Hippocampal formation (tissue), 2 donors: ENCODE data around the gene ZFPM1.
A peak's percentile ranks its signal among the peaks of the same experiment; 100 is the strongest.

Experiments
- DNase-seq, 2 donors: peaks; one replicate each; lab custom pipeline; 2025; lab: John Stamatoyannopoulos, UW

The ZFPM1 gene

GRCh38 chr16:88417684-88418476, 35.2 kb upstream of the ZFPM1 start:
- no peak for DNase-seq

GRCh38 chr16:88418869-88419268, 34.2 kb upstream of the ZFPM1 start:
- no peak for DNase-seq

DNA sequence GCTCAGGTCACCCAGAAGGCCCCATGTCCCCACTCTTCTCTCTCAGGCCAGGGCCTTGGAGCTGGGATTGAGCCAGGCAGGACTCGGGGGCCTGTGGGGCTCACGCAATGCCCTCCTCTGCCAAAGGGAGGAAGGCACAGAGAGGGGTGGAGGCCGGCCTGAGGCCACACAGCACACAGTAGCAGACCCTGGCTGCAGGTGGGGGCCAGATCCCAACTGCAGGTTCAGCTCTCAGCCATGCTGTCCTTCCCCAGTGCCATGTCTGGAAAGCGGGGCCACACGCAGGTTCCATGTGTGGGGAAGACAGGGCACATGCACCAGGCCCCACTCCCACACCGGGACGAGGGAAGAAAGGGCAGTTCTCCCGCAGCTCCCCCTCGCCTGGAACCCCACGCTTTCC, 33.3 kb upstream of the ZFPM1 start:
- DNase-seq, result no peak

DNA sequence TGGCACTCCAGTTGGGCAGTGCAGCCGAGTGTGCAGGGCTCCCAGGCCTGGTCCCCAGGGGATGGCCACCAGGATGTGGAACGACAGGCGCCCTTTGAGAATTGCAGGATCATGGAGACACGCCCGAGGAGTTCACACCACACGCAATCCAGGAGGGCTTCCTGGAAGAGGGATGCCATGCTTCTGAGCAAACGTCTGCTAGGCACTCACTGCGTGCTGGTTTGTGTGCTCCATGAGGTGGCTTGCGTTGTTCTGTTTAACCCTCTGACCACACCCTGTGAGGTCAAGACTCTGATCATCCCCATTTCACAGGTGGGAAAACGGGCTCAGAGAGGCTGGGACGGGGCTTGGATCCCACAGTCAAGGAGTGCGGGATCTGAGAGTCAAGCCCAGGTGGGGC, 32.6 kb upstream of the ZFPM1 start:
- no peak for DNase-seq

DNA sequence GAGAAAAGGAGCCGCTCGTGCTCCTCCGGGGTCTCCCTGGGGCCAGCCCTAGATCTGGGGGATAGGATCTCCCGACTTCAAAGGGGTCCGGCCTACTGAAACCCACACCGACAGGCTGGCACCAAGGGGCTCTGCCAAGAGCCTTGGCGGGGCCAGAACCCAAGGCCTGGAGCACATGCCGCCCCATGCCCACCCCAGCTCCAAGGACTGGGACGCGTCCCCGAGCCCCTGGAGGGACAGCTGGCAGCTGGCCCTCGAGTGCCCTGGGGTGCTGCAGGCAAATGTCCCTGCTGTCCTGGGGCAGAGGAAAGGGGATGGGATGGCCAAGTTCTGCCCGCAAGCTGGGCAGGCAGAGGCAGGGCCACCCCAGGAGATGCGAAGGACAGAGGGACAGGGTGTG, 31.8 kb upstream of the ZFPM1 start:
- no peak for DNase-seq

- DNase-seq, result no peak
These were observed 31.1 kb upstream of the ZFPM1 start for GRCh38 chr16:88421871-88422433.

DNA sequence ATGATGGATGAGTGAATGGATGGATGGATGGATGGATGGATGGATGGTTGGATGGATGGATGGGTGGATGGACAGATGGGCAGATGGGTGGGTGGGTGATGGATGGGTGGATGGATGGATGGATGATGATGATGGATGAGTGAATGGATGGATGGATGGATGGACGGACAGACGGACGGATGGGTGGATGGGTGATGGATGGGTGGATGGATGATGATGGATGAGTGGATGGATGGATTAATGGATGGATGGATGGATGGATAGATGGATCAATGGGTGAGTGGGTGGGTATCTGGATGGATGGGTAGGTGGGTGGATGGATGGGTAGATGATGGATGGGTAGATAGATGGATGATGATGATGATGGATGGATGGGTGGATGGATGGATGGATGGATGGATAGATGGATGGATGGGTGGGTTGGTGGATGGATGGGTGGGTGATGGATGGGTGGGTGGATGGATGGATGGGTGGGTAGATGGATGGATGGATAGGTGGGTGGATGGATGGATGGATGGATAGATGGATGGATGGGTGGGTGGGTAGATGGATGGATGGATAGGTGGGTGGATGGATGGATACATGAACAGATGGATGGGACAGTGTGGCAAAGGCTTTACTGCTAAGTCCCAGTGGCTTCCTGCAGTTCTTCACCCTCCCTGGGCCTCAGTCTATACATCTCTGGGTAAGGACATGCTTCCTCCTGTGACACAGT, 30.2 kb upstream of the ZFPM1 start:
- DNase-seq, result no peak

GRCh38 chr16:88423448-88423850, 29.6 kb upstream of the ZFPM1 start:
- DNase-seq, result no peak

GRCh38 chr16:88424587-88425235, 28.4 kb upstream of the ZFPM1 start:
- DNase-seq, result peak; percentile 9 to 25

DNA sequence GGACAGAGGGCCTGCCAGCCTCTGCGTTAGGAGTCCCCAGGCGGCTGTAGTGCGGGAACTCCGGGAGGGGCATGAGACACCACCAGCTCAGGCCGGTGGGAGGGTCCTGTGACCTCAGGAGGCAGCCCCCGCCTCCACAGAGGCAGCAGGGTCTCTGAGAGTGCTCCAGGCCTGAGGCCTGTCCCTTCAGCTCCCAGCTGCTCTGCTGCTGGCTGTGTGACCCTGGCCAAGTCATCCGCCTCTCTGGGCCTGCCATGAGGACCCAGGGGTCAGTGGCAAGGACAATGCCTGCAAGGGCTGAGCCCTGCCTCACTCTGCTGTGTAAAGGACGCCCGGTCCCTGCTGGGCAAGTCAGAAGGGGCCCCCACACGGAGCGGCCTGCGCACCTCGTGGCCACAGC, 27.1 kb upstream of the ZFPM1 start:
- no peak for DNase-seq

DNA sequence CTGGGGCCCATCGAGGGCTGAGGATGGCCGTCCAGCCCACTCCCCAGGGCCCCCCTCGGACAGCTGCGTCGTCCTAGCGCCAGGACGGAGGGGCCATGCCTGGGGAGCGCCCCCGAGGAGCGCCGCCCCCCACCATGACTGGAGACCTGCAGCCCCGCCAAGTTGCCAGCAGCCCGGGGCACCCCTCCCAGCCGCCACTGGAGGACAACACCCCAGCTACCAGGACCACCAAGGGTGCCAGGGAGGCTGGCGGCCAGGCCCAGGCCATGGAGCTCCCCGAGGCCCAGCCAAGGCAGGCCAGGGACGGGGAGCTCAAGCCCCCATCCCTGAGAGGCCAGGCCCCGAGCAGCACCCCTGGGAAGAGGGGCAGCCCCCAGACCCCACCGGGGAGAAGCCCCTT, 25.7 kb upstream of the ZFPM1 start:
- DNase-seq, result no peak

- no peak for DNase-seq
These were observed 24.9 kb upstream of the ZFPM1 start for GRCh38 chr16:88428156-88428555.

GRCh38 chr16:88428616-88429386, 24.3 kb upstream of the ZFPM1 start:
- no peak for DNase-seq

DNA sequence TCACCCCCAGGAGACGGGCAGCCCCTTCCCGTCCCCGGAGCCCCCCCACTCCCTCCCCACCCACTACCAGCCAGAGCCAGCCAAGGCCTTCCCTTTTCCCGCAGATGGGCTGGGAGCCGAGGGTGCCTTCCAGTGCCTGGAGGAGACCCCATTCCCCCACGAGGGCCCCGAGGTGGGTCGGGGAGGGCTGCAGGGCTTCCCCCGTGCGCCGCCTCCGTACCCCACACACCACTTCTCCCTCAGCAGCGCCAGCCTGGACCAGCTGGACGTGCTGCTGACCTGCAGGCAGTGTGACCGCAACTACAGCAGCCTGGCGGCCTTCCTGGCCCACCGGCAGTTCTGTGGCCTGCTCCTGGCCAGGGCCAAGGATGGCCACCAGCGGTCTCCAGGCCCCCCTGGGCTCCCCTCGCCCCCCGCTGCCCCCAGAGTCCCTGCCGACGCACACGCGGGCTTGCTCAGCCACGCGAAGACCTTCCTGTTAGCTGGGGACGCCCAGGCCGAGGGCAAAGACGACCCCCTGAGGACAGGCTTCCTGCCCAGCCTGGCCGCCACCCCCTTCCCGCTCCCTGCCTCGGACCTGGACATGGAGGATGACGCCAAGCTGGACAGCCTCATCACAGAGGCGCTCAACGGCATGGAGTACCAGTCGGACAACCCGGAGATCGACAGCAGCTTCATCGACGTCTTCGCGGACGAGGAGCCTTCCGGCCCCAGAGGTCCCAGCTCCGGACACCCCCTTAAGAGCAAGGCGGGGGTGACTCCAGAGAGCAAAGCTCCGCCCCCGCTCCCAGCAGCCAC, 23.5 kb upstream of the ZFPM1 start:
- no peak for DNase-seq

GRCh38 chr16:88430185-88430523, 22.9 kb upstream of the ZFPM1 start:
- DNase-seq, result no peak

DNA sequence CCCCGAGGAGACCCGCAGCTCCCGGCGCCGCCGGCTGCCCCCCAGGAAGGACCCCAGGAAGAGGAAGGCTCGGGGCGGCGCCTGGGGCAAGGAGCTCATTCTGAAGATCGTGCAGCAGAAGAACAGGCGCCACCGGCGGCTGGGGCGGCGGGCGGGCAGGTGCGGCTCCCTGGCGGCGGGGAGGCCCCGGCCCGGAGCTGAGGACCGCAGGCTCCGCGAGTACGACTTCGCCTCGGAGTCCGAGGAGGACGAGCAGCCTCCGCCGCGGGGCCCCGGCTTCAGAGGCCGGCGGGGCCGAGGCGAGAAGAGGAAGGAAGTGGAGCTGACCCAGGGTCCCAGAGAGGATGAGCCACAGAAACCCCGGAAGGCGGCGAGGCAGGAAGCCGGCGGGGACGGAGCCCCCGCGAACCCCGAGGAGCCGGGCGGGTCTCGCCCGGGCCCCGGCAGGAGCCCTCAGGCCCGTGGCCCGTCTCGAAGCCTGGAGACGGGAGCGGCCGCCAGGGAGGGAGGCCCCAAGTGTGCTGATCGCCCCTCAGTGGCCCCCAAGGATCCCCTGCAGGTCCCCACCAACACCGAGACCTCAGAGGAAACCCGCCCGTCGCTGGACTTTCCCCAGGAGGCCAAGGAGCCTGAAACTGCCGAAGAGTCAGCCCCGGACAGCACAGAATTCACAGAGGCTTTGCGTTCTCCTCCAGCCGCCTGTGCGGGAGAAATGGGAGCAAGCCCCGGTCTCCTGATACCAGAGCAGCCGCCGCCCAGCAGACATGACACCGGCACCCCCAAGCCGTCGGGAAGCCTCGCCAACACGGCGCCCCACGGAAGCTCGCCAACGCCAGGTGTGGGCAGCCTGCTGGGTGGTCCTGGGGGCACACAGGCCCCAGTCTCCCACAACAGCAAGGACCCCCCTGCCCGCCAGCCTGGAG, 22.3 kb upstream of the ZFPM1 start:
- DNase-seq, result no peak

GRCh38 chr16:88431651-88432050, 21.4 kb upstream of the ZFPM1 start:
- no peak for DNase-seq

GRCh38 chr16:88432174-88432573, 20.9 kb upstream of the ZFPM1 start:
- DNase-seq, result no peak

GRCh38 chr16:88432753-88433152, 20.3 kb upstream of the ZFPM1 start:
- no peak for DNase-seq
